Breast epithelium (tissue), 4 donors: ENCODE data around the gene ZNF487. TPM values are rescaled to one million over a fixed set of nuclear protein-coding genes. Genes with fewer than 3 reads are reported as not detected.

Source experiments
- DNase-seq, 2 donors: peaks; one replicate each; pipeline ENCODE4 v3.0.0-alpha.2; 2019; ENCODE audit warnings: low spot score in 2 of 2
- H3K27ac ChIP-seq, 2 donors: fragments of 200-600 bp; sonication (generic) in 1 of 2; one replicate each; pipeline ENCODE4 v1.5.1; 2016 to 2019; ENCODE audit warnings: mild to moderate bottlenecking in 1 of 2
- H3K27me3 ChIP-seq, 2 donors: fragments of 200-600 bp; sonication (generic) in 1 of 2; one replicate each; pipeline versions ENCODE4 v1.5.1 to v1.6.0; 2017 to 2019; ENCODE audit warnings: control low read depth in 1 of 2, mild to moderate bottlenecking in 1 of 2
- H3K36me3 ChIP-seq: fragments of 200-600 bp; one replicate; pipeline ENCODE4 v1.5.1; 2019
- H3K4me1 ChIP-seq, 2 donors: fragments of 200-600 bp; sonication (generic); one replicate each; pipeline ENCODE4 v1.5.1; 2016 to 2019; ENCODE audit warnings: control low read depth in 1 of 2
- H3K4me3 ChIP-seq, 3 donors: fragments of 200-600 bp; sonication (generic); 1 replicate in 2 of 3; 2 replicates in 1 of 3; pipeline ENCODE4 v1.5.1; 2016 to 2019; ENCODE audit warnings: mild to moderate bottlenecking in 3 of 3, moderate library complexity in 2 of 3
- H3K9me3 ChIP-seq, 2 donors: fragments of 200-600 bp; sonication (generic) in 1 of 2; one replicate each; pipeline ENCODE4 v1.5.1; 2016 to 2019; ENCODE audit warnings: control low read depth in 1 of 2
- POLR2A ChIP-seq: fragments of 450-650 bp; IDR thresholded peaks from one replicate; pipeline ENCODE4 v1.6.1; 2016; ENCODE audit warnings: antibody characterized with exemption, mild to moderate bottlenecking, moderate library complexity
- POLR2AphosphoS5 ChIP-seq, 3 donors: sonication (generic); formaldehyde crosslinking; IDR thresholded peaks; one replicate each; pipeline ENCODE4 v1.6.1; 2017; ENCODE audit warnings: antibody characterized with exemption in 3 of 3
- intact Hi-C: fragments of 100-400 bp; cut with DNase I; formaldehyde crosslinking; loops from one replicate; pipeline ENCODE4 v1.15.1; 2023; ENCODE audit warnings: low total_unique reads
- total RNA-seq, 3 donors: library from RNA; depleted of rRNA; stranded (reverse); fragments of >200 nt; gene quantifications; one replicate each; pipeline ENCODE4 v1.1.0, GENCODE V29; 2016
- TF ChIP-seq, protein P1 (sequence below), 3 donors: fragments of 450-650 bp; IDR thresholded peaks; one replicate each; pipeline ENCODE4 v1.5.1; 2016 to 2017; ENCODE audit warnings: antibody characterized with exemption in 3 of 3, mild to moderate bottlenecking in 3 of 3, moderate library complexity in 3 of 3

The ZNF487 gene
- total RNA-seq, 3 donors from 2014 or later, result 8.5 to 16.4 (median 12.8) TPM

DNA sequence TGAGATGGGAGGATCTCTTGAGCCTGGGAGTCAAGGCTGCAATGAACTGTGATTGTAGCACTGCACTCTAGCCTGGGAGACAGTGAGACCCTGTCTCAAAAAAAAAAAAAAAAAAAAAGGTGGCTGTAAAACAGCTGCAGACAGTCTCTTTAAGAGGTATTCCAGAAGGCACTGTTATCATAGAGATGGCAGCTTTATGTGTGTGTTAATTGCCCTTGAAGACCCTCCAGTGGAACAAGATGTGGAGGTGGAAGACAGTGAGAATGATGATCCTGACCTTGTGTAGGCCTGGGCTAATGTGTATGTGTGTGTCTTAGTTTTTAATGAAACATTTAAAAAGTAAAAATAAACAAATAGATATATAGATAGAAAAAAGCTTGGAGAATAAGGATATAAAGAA, 66.0 kb downstream of the ZNF487 start:
- no peak overlapping the region for H3K27ac ChIP-seq
- intact Hi-C loops, result no loop called here
- H3K4me1 ChIP-seq, result no peaks in the 10 kb centered on the region
- no peak overlapping the region for H3K4me3 ChIP-seq
- TF ChIP-seq, protein P1, sequence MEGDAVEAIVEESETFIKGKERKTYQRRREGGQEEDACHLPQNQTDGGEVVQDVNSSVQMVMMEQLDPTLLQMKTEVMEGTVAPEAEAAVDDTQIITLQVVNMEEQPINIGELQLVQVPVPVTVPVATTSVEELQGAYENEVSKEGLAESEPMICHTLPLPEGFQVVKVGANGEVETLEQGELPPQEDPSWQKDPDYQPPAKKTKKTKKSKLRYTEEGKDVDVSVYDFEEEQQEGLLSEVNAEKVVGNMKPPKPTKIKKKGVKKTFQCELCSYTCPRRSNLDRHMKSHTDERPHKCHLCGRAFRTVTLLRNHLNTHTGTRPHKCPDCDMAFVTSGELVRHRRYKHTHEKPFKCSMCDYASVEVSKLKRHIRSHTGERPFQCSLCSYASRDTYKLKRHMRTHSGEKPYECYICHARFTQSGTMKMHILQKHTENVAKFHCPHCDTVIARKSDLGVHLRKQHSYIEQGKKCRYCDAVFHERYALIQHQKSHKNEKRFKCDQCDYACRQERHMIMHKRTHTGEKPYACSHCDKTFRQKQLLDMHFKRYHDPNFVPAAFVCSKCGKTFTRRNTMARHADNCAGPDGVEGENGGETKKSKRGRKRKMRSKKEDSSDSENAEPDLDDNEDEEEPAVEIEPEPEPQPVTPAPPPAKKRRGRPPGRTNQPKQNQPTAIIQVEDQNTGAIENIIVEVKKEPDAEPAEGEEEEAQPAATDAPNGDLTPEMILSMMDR (IDR thresholded peaks at IDR 0.05), result no peak
- TF ChIP-seq POLR2AphosphoS5 (IDR thresholded peaks at IDR 0.05), result no peak
- TF ChIP-seq POLR2A, result no peak
- no peaks in the 10 kb centered on the region for H3K27me3 ChIP-seq
- H3K36me3 ChIP-seq, result no peaks in the 10 kb centered on the region
- DNase-seq, result no peak
- no peaks in the 10 kb centered on the region for H3K9me3 ChIP-seq

DNA sequence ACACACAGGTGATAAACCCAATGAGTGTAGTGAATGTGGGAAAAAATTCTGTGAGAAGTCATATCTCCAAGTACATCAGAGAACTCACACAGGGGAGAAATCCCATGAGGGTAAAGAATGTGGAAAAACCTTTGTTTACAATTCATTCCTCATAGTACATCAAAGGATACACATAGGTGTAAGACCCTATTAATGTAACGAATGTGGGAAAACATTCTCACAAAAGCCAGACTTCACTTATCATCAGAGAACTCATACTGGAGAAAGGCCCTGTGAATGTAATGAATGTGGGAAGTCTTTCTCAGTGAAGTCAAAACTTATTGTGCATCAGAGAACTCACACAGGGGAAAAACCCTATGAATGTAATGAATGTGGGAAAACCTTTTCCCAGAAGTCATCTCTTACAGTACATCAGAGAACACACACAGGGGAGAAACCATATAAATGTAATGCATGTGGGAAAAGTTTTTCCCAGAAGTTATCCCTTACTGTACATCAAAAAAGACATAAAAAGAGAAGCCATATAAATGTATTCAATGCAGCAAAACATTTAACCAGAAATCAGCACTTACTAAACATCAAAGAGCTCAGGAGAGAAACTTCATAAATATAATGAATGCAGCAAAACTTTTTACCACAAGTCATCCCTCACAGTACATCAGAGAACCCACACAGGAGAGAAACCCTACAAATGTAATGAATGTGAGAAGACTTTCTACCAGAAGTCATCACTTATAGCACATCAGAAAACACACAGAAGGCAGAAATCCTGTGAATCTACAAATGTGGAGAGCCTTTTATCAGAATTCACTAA, 87.7 kb downstream of the ZNF487 start:
- no peaks in the 10 kb centered on the region for H3K4me1 ChIP-seq
- H3K27ac ChIP-seq, result no peak overlapping the region
- no peaks in the 10 kb centered on the region for H3K27me3 ChIP-seq
- DNase-seq, result no peak
- no peaks in the 10 kb centered on the region for H3K36me3 ChIP-seq
- H3K9me3 ChIP-seq, result peaks cover 55 to 74% of the 10 kb centered on the region in 2 donors
- H3K4me3 ChIP-seq, result no peak overlapping the region
- intact Hi-C loops, result no loop called here
- TF ChIP-seq POLR2A (no peak), POLR2AphosphoS5 (IDR thresholded peaks at IDR 0.05) (no peak)
- TF ChIP-seq, protein P1 (IDR thresholded peaks at IDR 0.05), result no peak

Other genes with a start within 250 kb of the ZNF487 start
- gene RASGEF1A, start 170.0 kb upstream of the ZNF487 start, total RNA-seq, result 10 to 100 TPM in 2 of 3 donors, 1 to 10 TPM in 1; 1.1 to 15.8 (median 11.5) TPM
- not detected for gene FXYD4, start 65.5 kb upstream of the ZNF487 start, total RNA-seq
- 100 to 1,000 TPM; 175 to 213 (median 207) TPM for gene HNRNPF, start 27.9 kb upstream of the ZNF487 start, total RNA-seq
- 1 to 10 TPM; 2.7 to 9.1 (median 8.5) TPM for gene ZNF239, start 137.5 kb downstream of the ZNF487 start, total RNA-seq
- gene ZNF485, start 169.3 kb downstream of the ZNF487 start, total RNA-seq, result 1 to 10 TPM; 3.9 to 4.5 (median 4.0) TPM
- 10 to 100 TPM; 53.1 to 74.3 (median 54.4) TPM for gene ZNF32, start 211.8 kb downstream of the ZNF487 start, total RNA-seq